ENCODE data around the gene TMIE. TPM values are rescaled to one million over a fixed set of nuclear protein-coding genes. Genes with fewer than 3 reads are reported as not detected.
A peak's percentile ranks its signal among the peaks of the same experiment; 100 is the strongest.

Gene TMIE
- total and polyA plus RNA-seq, 4 donors: 0.32 to 0.71 (median 0.57) TPM

- WGBS, 2 donors: 43 to 56% methylated on average over 11 of the region's 11 CpGs
- no peak overlapping the region for H3K9ac ChIP-seq (ENCODE audit: insufficient read depth in 1 of 2, low read length in 2 of 2)
- H3K9me3 ChIP-seq (ENCODE audit: control insufficient read depth in 4 of 4, insufficient read depth in 3 of 4, low read length in 3 of 4): no peaks in the 10 kb centered on the region
- peak; percentile 19 for ATAC-seq (ENCODE audit: insufficient read depth, low FRiP score)
- no peak overlapping the region for H3K4me3 ChIP-seq
- peak; percentile 27 to 67 (median 30) for DNase-seq
- H3K27me3 ChIP-seq (ENCODE audit: control insufficient read depth in 3 of 3, insufficient read depth in 3 of 3, low read length in 2 of 3): peaks cover 0 to 3% (median 0%) of the 10 kb centered on the region in 3 donors
- TF ChIP-seq CTCF (IDR thresholded peaks at IDR 0.05; ENCODE audit: control extremely low read depth, extremely low read depth): no peak
- no peaks in the 10 kb centered on the region for H3K36me3 ChIP-seq (ENCODE audit: control insufficient read depth in 4 of 4, insufficient read depth in 4 of 4, low read length in 4 of 4)
- peaks cover 0 to 46% (median 13%) of the 10 kb centered on the region in 5 donors for H3K4me1 ChIP-seq (ENCODE audit: control insufficient read depth in 5 of 5, insufficient read depth in 5 of 5, low read length in 5 of 5)
- H3K27ac ChIP-seq (ENCODE audit: low read depth in 1 of 2, low read length in 1 of 2): peak overlapping the region; percentile 80 to 85
Measured at GRCh38 chr3:46695177-46695961, 5.8 kb upstream of the TMIE start.

DNA sequence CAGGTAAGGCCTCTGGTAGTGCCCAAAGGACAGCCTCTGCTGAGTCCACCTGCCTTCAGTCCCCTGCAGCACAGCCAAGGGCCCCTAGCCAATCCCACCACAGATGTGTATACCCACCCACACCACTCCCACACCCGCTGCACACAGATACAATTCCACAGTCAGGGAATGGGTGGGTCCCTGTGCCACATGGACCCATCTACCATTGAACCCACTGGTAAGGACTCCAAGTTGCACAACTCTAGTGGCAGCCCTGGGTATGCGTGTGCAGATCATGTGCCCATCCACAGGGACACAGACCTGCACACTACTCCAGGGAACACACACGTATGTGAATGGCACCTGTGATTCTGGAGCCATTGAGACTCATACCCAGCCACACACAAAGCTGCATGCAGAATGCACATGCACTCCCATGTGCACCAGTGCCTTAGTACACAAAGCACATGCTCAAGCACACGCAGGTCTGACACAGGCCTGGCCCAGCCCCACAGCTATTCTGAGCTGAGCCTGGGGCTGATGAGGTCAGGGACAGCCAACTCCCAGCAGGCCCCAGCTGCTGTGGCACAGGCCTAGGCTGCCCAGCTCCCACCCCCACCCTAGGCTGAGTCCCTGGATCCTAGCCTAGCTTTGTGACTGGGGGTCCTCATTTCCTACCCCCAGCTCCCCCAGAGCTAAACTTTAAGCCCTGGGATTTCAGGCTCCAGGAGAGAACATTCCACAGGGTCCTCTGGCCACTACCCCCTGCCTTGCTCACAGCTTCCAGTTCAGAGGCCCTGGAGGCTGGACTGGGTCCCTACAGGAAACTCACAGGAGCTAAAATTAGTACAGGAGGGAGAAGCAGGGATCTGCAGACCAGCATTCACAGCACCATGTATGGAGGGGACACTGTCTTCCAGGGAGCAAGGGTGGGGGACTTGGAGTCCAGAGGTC, 5.0 kb upstream of the TMIE start:
- Histone ChIP-seq H3K4me3 (no peak overlapping the region), H3K27me3 (ENCODE audit: control insufficient read depth in 3 of 3, insufficient read depth in 3 of 3, low read length in 2 of 3) (peaks cover 0 to 3% (median 0%) of the 10 kb centered on the region in 3 donors), H3K9me3 (ENCODE audit: control insufficient read depth in 4 of 4, insufficient read depth in 3 of 4, low read length in 3 of 4) (no peaks in the 10 kb centered on the region), H3K9ac (ENCODE audit: insufficient read depth in 1 of 2, low read length in 2 of 2) (no peak overlapping the region), H3K4me1 (ENCODE audit: control insufficient read depth in 5 of 5, insufficient read depth in 5 of 5, low read length in 5 of 5) (peaks cover 0 to 46% (median 11%) of the 10 kb centered on the region in 5 donors), H3K27ac (ENCODE audit: low read depth in 1 of 2, low read length in 1 of 2) (peak overlapping the region; percentile 80 to 85), H3K36me3 (ENCODE audit: control insufficient read depth in 4 of 4, insufficient read depth in 4 of 4, low read length in 4 of 4) (no peaks in the 10 kb centered on the region)
- DNase-seq: peak in 2 of 3 donors; percentile 29 to 60
- no peak for ATAC-seq (ENCODE audit: insufficient read depth, low FRiP score)
- 65 to 74% methylated on average over 4 of the region's 4 CpGs for WGBS, 2 donors
- TF ChIP-seq CTCF (IDR thresholded peaks at IDR 0.05; ENCODE audit: control extremely low read depth, extremely low read depth): no peak

GRCh38 chr3:46699676-46700523, 1.3 kb upstream of the TMIE start:
- DNase-seq (peak in 1 of 3 donors; percentile 13), ATAC-seq (ENCODE audit: insufficient read depth, low FRiP score) (peak; percentile 50)
- Histone ChIP-seq H3K27me3 (ENCODE audit: control insufficient read depth in 3 of 3, insufficient read depth in 3 of 3, low read length in 2 of 3) (peaks cover 0 to 8% (median 5%) of the 10 kb centered on the region in 3 donors), H3K27ac (ENCODE audit: low read depth in 1 of 2, low read length in 1 of 2) (peak overlapping the region in 1 of 2 donors; percentile 33), H3K9ac (ENCODE audit: insufficient read depth in 1 of 2, low read length in 2 of 2) (no peak overlapping the region), H3K4me3 (no peak overlapping the region), H3K4me1 (ENCODE audit: control insufficient read depth in 5 of 5, insufficient read depth in 5 of 5, low read length in 5 of 5) (peaks cover 0 to 26% (median 6%) of the 10 kb centered on the region in 5 donors), H3K9me3 (ENCODE audit: control insufficient read depth in 4 of 4, insufficient read depth in 3 of 4, low read length in 3 of 4) (no peaks in the 10 kb centered on the region), H3K36me3 (ENCODE audit: control insufficient read depth in 4 of 4, insufficient read depth in 4 of 4, low read length in 4 of 4) (no peaks in the 10 kb centered on the region)
- TF ChIP-seq CTCF (IDR thresholded peaks at IDR 0.05; ENCODE audit: control extremely low read depth, extremely low read depth): no peak
- WGBS, 2 donors: 64 to 77% methylated on average over 8 of the region's 8 CpGs
